SK-N-SH (cell line): ENCODE measurements around the gene CYP2A7.
"Not testable (repeated sequence)": the region's sequence is repeated elsewhere in the genome, so short reads cannot be mapped to it uniquely, and the experiment has no call there.

ENCODE experiments used
- EP300 ChIP-seq, 2 experiments: IDR thresholded peaks; 2 replicates each; pipeline versions ENCODE4 v1.4.0 to v1.6.1; 2012; ENCODE audit warnings: borderline replicate concordance in 1 of 2, low read depth in 1 of 2, low read length in 1 of 2
- EZH2phosphoT487 ChIP-seq: fragments of 200-600 bp; sonication (generic); IDR thresholded peaks from 2 replicates; pipeline ENCODE4 v1.6.1; 2017; ENCODE audit warnings: low read depth, mixed run types, mild to moderate bottlenecking, antibody characterized with exemption, moderate library complexity, borderline replicate concordance
- FOXJ3 ChIP-seq: sonication (generic); formaldehyde crosslinking; IDR thresholded peaks from 2 replicates; pipeline ENCODE4 v1.5.1; 2020; ENCODE audit warnings: mild to moderate bottlenecking, missing genetic modification reagents
- MXI1 ChIP-seq: IDR thresholded peaks from 2 replicates; pipeline ENCODE4 v1.6.1; 2012; ENCODE audit warnings: mild to moderate bottlenecking, low read depth, low read length, improper control_type of control experiment
- POLR2AphosphoS5 ChIP-seq: IDR thresholded peaks from 2 replicates; pipeline ENCODE4 v1.6.1; 2012; ENCODE audit warnings: low read depth, low read length
- RFX5 ChIP-seq: IDR thresholded peaks from 2 replicates; pipeline ENCODE4 v1.6.1; 2012; ENCODE audit warnings: mild to moderate bottlenecking, improper control_type of control experiment, low read length
- SIN3A ChIP-seq: IDR thresholded peaks from 2 replicates; pipeline ENCODE4 v1.6.1; 2012; ENCODE audit warnings: low read depth, mild to moderate bottlenecking, low read length, moderate library complexity, borderline replicate concordance
- TCF12 ChIP-seq: IDR thresholded peaks from 2 replicates; pipeline ENCODE4 v1.4.0; 2012
- YY1 ChIP-seq: IDR thresholded peaks from 2 replicates; pipeline ENCODE4 v1.4.0; 2012; ENCODE audit warnings: low read depth, mild to moderate bottlenecking
- TF ChIP-seq, protein P1 (sequence below): fragments of 200-600 bp; sonication (generic); IDR thresholded peaks from 2 replicates; pipeline ENCODE4 v1.6.1; 2017; ENCODE audit warnings: antibody characterized with exemption, mild to moderate bottlenecking, moderate library complexity

DNA sequence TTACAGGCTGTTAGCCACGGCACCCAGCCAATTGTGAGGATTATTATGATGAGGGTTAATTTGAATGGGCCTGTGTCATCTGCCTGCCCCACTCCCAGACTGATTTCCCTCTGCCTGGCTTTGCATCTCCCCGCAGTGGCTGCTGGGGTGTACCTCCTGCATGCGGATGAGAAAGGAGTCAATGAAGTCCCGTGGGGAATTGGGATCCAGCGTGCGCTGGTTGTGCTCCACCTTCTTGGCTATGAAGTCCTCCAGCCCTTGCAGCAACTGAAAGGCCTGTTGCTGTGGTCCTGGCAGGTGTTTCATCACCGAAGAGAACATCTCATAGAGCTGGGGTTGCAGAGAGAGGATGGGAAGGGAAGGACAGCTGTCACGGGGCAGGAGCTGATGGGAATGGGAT is 35.3 kb downstream of the CYP2A7 start:
- not testable (repeated sequence) for TF ChIP-seq MXI1; SIN3A; RFX5; YY1; EP300 (IDR thresholded peaks at IDR 0.05; ENCODE audit: borderline replicate concordance in 1 of 2, low read depth in 1 of 2, low read length in 1 of 2); EZH2phosphoT487; FOXJ3 (CRISPR knock-in tag); TCF12; POLR2AphosphoS5
- TF ChIP-seq, protein P1, sequence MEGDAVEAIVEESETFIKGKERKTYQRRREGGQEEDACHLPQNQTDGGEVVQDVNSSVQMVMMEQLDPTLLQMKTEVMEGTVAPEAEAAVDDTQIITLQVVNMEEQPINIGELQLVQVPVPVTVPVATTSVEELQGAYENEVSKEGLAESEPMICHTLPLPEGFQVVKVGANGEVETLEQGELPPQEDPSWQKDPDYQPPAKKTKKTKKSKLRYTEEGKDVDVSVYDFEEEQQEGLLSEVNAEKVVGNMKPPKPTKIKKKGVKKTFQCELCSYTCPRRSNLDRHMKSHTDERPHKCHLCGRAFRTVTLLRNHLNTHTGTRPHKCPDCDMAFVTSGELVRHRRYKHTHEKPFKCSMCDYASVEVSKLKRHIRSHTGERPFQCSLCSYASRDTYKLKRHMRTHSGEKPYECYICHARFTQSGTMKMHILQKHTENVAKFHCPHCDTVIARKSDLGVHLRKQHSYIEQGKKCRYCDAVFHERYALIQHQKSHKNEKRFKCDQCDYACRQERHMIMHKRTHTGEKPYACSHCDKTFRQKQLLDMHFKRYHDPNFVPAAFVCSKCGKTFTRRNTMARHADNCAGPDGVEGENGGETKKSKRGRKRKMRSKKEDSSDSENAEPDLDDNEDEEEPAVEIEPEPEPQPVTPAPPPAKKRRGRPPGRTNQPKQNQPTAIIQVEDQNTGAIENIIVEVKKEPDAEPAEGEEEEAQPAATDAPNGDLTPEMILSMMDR: not testable (repeated sequence)
